Upper lobe of right lung (tissue), 1 donor: Measurements from ENCODE around the gene IKZF1. TPM values are rescaled to one million over a fixed set of nuclear protein-coding genes. Genes with fewer than 3 reads are reported as not detected.

ENCODE experiments used
- ATAC-seq: fragments of 200-7000 bp; cut with Tn5 transposase; one replicate; pipeline ENCODE4 v1.9.1; 2020; ENCODE audit warnings: mild to moderate bottlenecking, moderate library complexity
- DNase-seq: peaks from one replicate; pipeline ENCODE4 v3.0.0-alpha.2; 2020
- H3K27ac ChIP-seq: fragments of 200-600 bp; one replicate; pipeline ENCODE4 v1.8.0; 2022
- H3K27me3 ChIP-seq: fragments of 200-600 bp; one replicate; pipeline ENCODE4 v1.8.0; 2022; ENCODE audit warnings: mild to moderate bottlenecking
- H3K36me3 ChIP-seq: fragments of 200-600 bp; one replicate; pipeline ENCODE4 v1.8.0; 2022
- H3K4me1 ChIP-seq: fragments of 200-600 bp; one replicate; pipeline ENCODE4 v1.8.0; 2022
- H3K4me3 ChIP-seq: fragments of 200-600 bp; one replicate; pipeline ENCODE4 v1.8.0; 2022; ENCODE audit warnings: mild to moderate bottlenecking
- H3K9me3 ChIP-seq: fragments of 200-600 bp; one replicate; pipeline ENCODE4 v1.8.0; 2022
- CTCF ChIP-seq: fragments of 200-600 bp; IDR thresholded peaks from one replicate; pipeline ENCODE4 v1.8.0; 2022; ENCODE audit warnings: antibody characterized with exemption
- intact Hi-C: fragments of 100-400 bp; cut with DNase I; formaldehyde crosslinking; loops from one replicate; pipeline ENCODE4 v1.11.0; 2022
- total RNA-seq: library from RNA; stranded (reverse); fragmentation: NEBNext Ultra II Directional; extraction: Animal tissue kit (Norgen Biotek cat#: 25700); gene quantifications from one replicate; pipeline ENCODE4 v1.2.1, GENCODE V29; 2021
- donor health status: DM: no; HTN: yes; CAD: no; lungs with severe emphysema.

Gene IKZF1
- total RNA-seq, 1 donor from 2014 or later: 41.4 TPM

GRCh38 chr7:50415844-50416364 is 111.4 kb downstream of the IKZF1 start:
- intact Hi-C loops: no loop called here
- ATAC-seq: no peak

GRCh38 chr7:50416527-50417182 is 112.1 kb downstream of the IKZF1 start:
- H3K4me1 ChIP-seq: no peaks in the 10 kb centered on the region
- DNase-seq (no peak), ATAC-seq (peak; percentile 71)
- H3K27me3 ChIP-seq: no peaks in the 10 kb centered on the region
- H3K9me3 ChIP-seq: no peaks in the 10 kb centered on the region
- no peaks in the 10 kb centered on the region for H3K36me3 ChIP-seq
- H3K4me3 ChIP-seq: no peak overlapping the region
- no peak overlapping the region for H3K27ac ChIP-seq
- TF ChIP-seq CTCF: no peak
- intact Hi-C loops: no loop called here

More at GRCh38 chr7:50415844-50416364, 111.4 kb downstream of the IKZF1 start:
- Histone ChIP-seq H3K9me3 (no peaks in the 10 kb centered on the region), H3K27ac (no peak overlapping the region), H3K4me3 (no peak overlapping the region), H3K27me3 (no peaks in the 10 kb centered on the region), H3K36me3 (no peaks in the 10 kb centered on the region), H3K4me1 (no peaks in the 10 kb centered on the region)
- TF ChIP-seq CTCF: no peak
- DNase-seq: no peak

- Histone ChIP-seq H3K27ac (no peak overlapping the region), H3K27me3 (no peaks in the 10 kb centered on the region), H3K4me3 (no peak overlapping the region), H3K4me1 (no peaks in the 10 kb centered on the region), H3K36me3 (no peaks in the 10 kb centered on the region), H3K9me3 (no peaks in the 10 kb centered on the region)
- DNase-seq (peak; percentile 79), ATAC-seq (peak; percentile 94)
- TF ChIP-seq CTCF: peak; percentile 85
- intact Hi-C loops: no loop called here
Measured at GRCh38 chr7:50418086-50418515, 113.6 kb downstream of the IKZF1 start.

GRCh38 chr7:50418526-50419290 is 114.2 kb downstream of the IKZF1 start:
- ATAC-seq (no peak), DNase-seq (no peak)
- no peak for TF ChIP-seq CTCF
- no peaks in the 10 kb centered on the region for H3K36me3 ChIP-seq
- intact Hi-C loops: no loop called here
- H3K4me1 ChIP-seq: no peaks in the 10 kb centered on the region
- no peaks in the 10 kb centered on the region for H3K9me3 ChIP-seq
- no peak overlapping the region for H3K4me3 ChIP-seq
- no peaks in the 10 kb centered on the region for H3K27me3 ChIP-seq
- H3K27ac ChIP-seq: no peak overlapping the region

GRCh38 chr7:50421043-50421442 is 116.5 kb downstream of the IKZF1 start:
- Histone ChIP-seq H3K9me3 (no peaks in the 10 kb centered on the region), H3K4me1 (no peaks in the 10 kb centered on the region), H3K36me3 (no peaks in the 10 kb centered on the region), H3K4me3 (no peak overlapping the region), H3K27me3 (no peaks in the 10 kb centered on the region), H3K27ac (no peak overlapping the region)
- DNase-seq (no peak), ATAC-seq (no peak)
- intact Hi-C loops: no loop called here
- TF ChIP-seq CTCF: no peak
